GM23338 (cell line): ENCODE data around the gene PITPNC1. TPM values are rescaled to one million over a fixed set of nuclear protein-coding genes. Genes with fewer than 3 reads are reported as not detected.

Source experiments
- ATAC-seq: fragments of 200-7000 bp; cut with Tn5 transposase; 3 replicates; pipeline ENCODE4 v1.9.1; 2020
- DNase-seq: peaks from one replicate; pipeline ENCODE4 v3.0.0-alpha.2; 2015; ENCODE audit warnings: low spot score
- H2AFZ ChIP-seq: fragments of 200-600 bp; sonication (generic); 2 replicates; pipeline ENCODE4 v1.8.0; 2016; ENCODE audit warnings: antibody characterized with exemption, mild to moderate bottlenecking, moderate library complexity
- H3F3A ChIP-seq: fragments of 200-600 bp; sonication (generic); replicated peaks from 2 replicates; pipeline ENCODE4 v1.8.0; 2017; ENCODE audit warnings: antibody characterized with exemption, mixed run types, low read depth
- H3K27ac ChIP-seq: fragments of 200-600 bp; sonication (generic); 2 replicates; pipeline ENCODE4 v1.6.1; 2016; ENCODE audit warnings: low read depth
- H3K27me3 ChIP-seq: fragments of 200-600 bp; sonication (generic); 2 replicates; pipeline ENCODE4 v1.8.0; 2016; ENCODE audit warnings: mild to moderate bottlenecking, mixed run types, moderate library complexity; ENCODE audit not compliant: insufficient read depth
- H3K36me3 ChIP-seq: fragments of 200-600 bp; sonication (generic); 2 replicates; pipeline ENCODE4 v1.8.0; 2016; ENCODE audit warnings: mild to moderate bottlenecking; ENCODE audit not compliant: insufficient read depth
- H3K4me1 ChIP-seq: fragments of 200-600 bp; sonication (generic); 2 replicates; pipeline ENCODE4 v1.8.0; 2016; ENCODE audit warnings: mild to moderate bottlenecking, moderate library complexity; ENCODE audit not compliant: insufficient read depth
- H3K4me2 ChIP-seq: fragments of 200-600 bp; sonication (generic); 2 replicates; pipeline ENCODE4 v1.7.1; 2017; ENCODE audit warnings: mixed run types
- H3K4me3 ChIP-seq: fragments of 200-600 bp; sonication (generic); 2 replicates; pipeline ENCODE4 v1.6.1; 2016; ENCODE audit warnings: mixed run types
- H3K79me2 ChIP-seq: fragments of 200-600 bp; sonication (generic); replicated peaks from 2 replicates; pipeline ENCODE4 v1.8.0; 2017; ENCODE audit warnings: mild to moderate bottlenecking; ENCODE audit not compliant: insufficient read depth
- H3K9me2 ChIP-seq: fragments of 200-600 bp; sonication (generic); 2 replicates; pipeline ENCODE4 v1.8.0; 2017; ENCODE audit not compliant: insufficient read depth
- H4K20me1 ChIP-seq: fragments of 200-600 bp; sonication (generic); replicated peaks from 2 replicates; pipeline ENCODE4 v1.8.0; 2017; ENCODE audit warnings: mild to moderate bottlenecking; ENCODE audit not compliant: insufficient read depth
- H3K27ac Mint-ChIP-seq: 2 replicates; pipeline ENCODE4 v1.8.0; 2020; ENCODE audit warnings: inconsistent platforms, mild to moderate bottlenecking, moderate library complexity, mixed read lengths
- H3K27me3 Mint-ChIP-seq: 3 replicates; pipeline ENCODE4 v1.8.0; 2022; ENCODE audit warnings: low read depth, mild to moderate bottlenecking, moderate library complexity, mixed read lengths, inconsistent platforms; ENCODE audit not compliant: insufficient read depth, poor library complexity
- H3K36me3 Mint-ChIP-seq: 3 replicates; pipeline ENCODE4 v1.8.0; 2021; ENCODE audit warnings: low read depth, mild to moderate bottlenecking, inconsistent platforms, moderate library complexity, mixed read lengths
- H3K4me1 Mint-ChIP-seq: 3 replicates; pipeline ENCODE4 v1.8.0; 2020; ENCODE audit warnings: mild to moderate bottlenecking, inconsistent platforms, mixed read lengths
- H3K4me3 Mint-ChIP-seq: 3 replicates; pipeline ENCODE4 v1.8.0; 2021; ENCODE audit warnings: moderate library complexity, mild to moderate bottlenecking, inconsistent platforms, mixed read lengths
- H3K9me3 Mint-ChIP-seq: 3 replicates; pipeline ENCODE4 v1.8.0; 2020; ENCODE audit warnings: moderate library complexity, mild to moderate bottlenecking, inconsistent platforms, mixed read lengths
- CREB1 ChIP-seq: fragments of 250-450 bp; sonication (Bioruptor Pico); IDR thresholded peaks from 2 replicates; pipeline ENCODE4 v1.5.0; 2020; ENCODE audit warnings: low read depth, mild to moderate bottlenecking, moderate library complexity
- ETS1 ChIP-seq: IDR thresholded peaks from 2 replicates; pipeline ENCODE4 v1.6.1; 2016; ENCODE audit warnings: antibody characterized with exemption
- EZH2 ChIP-seq: fragments of 200-600 bp; sonication (generic); IDR thresholded peaks from one replicate; pipeline ENCODE4 v1.8.0; 2017; ENCODE audit warnings: antibody characterized with exemption, mild to moderate bottlenecking, low read depth; ENCODE audit not compliant: unreplicated experiment
- EZH2phosphoT487 ChIP-seq: fragments of 200-600 bp; sonication (generic); IDR thresholded peaks from one replicate; pipeline ENCODE4 v1.8.1; 2018; ENCODE audit warnings: antibody characterized with exemption; ENCODE audit not compliant: unreplicated experiment
- JUNB ChIP-seq: IDR thresholded peaks from one replicate; pipeline ENCODE4 v1.6.1; 2016; ENCODE audit warnings: antibody characterized with exemption; ENCODE audit not compliant: unreplicated experiment
- NANOG ChIP-seq: IDR thresholded peaks from 2 replicates; pipeline ENCODE4 v1.6.1; 2016; ENCODE audit warnings: antibody characterized with exemption, borderline replicate concordance
- POLR2AphosphoS5 ChIP-seq: IDR thresholded peaks from 2 replicates; pipeline ENCODE4 v1.6.1; 2016; ENCODE audit warnings: antibody characterized with exemption, low read depth
- REST ChIP-seq: IDR thresholded peaks from one replicate; pipeline ENCODE4 v1.6.1; 2018; ENCODE audit warnings: antibody characterized with exemption; ENCODE audit not compliant: unreplicated experiment
- STAT1 ChIP-seq: IDR thresholded peaks from one replicate; pipeline ENCODE4 v1.6.1; 2016; ENCODE audit warnings: antibody characterized with exemption; ENCODE audit not compliant: unreplicated experiment
- ZNF114 ChIP-seq: fragments of 250-450 bp; sonication (Bioruptor Pico); IDR thresholded peaks from 2 replicates; pipeline ENCODE4 v1.5.0; 2020; ENCODE audit warnings: mild to moderate bottlenecking, moderate library complexity
- ZNF331 ChIP-seq: fragments of 250-450 bp; sonication (Bioruptor Pico); IDR thresholded peaks from 2 replicates; pipeline ENCODE4 v1.5.0; 2020; ENCODE audit warnings: low read depth, mild to moderate bottlenecking, moderate library complexity
- polyA plus RNA-seq: library from polyadenylated mRNA; unstranded; fragments of >200 nt; fragmentation: Nextera tagmentation; extraction: Ambion mirVana; gene quantifications from 2 replicates; pipeline ENCODE4 v1.2.1, GENCODE V29; 2016
- total RNA-seq: library from RNA; depleted of rRNA; stranded (reverse); fragments of >200 nt; shearing (Covaris generic); gene quantifications from 2 replicates; pipeline ENCODE4 v1.2.3, GENCODE V29; 2014
- TF ChIP-seq, protein P1 (sequence below), 2 experiments: fragments of 200-600 bp in 1 of 2; sonication (generic) in 1 of 2; conservative IDR thresholded peaks; 2 replicates each; pipeline versions ENCODE4 v1.5.1 to v1.6.1; 2016 to 2017; ENCODE audit warnings: antibody characterized with exemption in 2 of 2, low read depth in 2 of 2, mild to moderate bottlenecking in 2 of 2, moderate library complexity in 1 of 2
- TF ChIP-seq, protein P2 (sequence below): fragments of 250-450 bp; sonication (Bioruptor Pico); IDR thresholded peaks from 2 replicates; pipeline ENCODE4 v1.5.0; 2020; ENCODE audit warnings: mild to moderate bottlenecking, moderate library complexity

Gene PITPNC1
- total and polyA plus RNA-seq, 2 experiments from 2014 or later = 23.0 to 32.6 TPM

DNA sequence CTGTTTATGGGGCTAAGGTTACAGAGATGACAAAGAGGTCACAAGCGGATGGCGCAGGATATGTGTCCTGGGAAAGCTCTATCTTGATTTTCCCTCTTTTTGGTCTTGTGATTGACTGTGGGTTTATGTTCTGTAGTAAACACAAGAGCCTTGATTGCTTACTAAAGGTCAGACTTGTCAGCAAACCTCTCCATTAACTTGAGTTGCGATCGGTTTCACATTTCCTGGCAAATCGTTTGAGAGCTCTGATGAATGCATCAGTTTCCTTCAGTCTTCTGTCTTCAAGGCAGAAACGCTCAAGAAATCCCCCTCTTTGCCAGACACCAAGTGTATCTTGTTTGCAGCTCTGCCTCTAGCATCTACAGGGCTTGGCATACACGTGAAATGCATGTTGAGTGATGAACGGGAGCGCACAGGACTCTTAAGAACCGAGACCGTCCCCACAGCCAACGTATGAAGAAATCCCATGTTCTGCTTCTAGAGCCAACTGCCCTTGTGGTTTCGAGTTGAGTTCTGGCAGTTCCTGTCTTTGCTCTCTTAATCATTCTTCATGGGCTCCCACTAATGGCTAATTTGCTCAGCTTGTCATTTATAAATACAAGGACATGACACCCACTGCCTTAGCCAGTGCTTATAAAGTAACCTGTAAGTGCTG is 143.3 kb downstream of the PITPNC1 start:
- H3K27ac Mint-ChIP-seq = no peak overlapping the region
- no peak for DNase-seq
- TF ChIP-seq, protein P1, sequence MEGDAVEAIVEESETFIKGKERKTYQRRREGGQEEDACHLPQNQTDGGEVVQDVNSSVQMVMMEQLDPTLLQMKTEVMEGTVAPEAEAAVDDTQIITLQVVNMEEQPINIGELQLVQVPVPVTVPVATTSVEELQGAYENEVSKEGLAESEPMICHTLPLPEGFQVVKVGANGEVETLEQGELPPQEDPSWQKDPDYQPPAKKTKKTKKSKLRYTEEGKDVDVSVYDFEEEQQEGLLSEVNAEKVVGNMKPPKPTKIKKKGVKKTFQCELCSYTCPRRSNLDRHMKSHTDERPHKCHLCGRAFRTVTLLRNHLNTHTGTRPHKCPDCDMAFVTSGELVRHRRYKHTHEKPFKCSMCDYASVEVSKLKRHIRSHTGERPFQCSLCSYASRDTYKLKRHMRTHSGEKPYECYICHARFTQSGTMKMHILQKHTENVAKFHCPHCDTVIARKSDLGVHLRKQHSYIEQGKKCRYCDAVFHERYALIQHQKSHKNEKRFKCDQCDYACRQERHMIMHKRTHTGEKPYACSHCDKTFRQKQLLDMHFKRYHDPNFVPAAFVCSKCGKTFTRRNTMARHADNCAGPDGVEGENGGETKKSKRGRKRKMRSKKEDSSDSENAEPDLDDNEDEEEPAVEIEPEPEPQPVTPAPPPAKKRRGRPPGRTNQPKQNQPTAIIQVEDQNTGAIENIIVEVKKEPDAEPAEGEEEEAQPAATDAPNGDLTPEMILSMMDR (conservative IDR thresholded peaks at IDR 0.05; ENCODE audit: low read depth in 2 of 2) = no peak
- no peak for TF ChIP-seq NANOG
- no peak for TF ChIP-seq ETS1
- TF ChIP-seq CREB1 (CRISPR knock-in tag) = no peak
- TF ChIP-seq STAT1 = no peak
- TF ChIP-seq EZH2phosphoT487 = no peak
- TF ChIP-seq REST = no peak
- TF ChIP-seq POLR2AphosphoS5 = no peak
- TF ChIP-seq ZNF331 (CRISPR knock-in tag) = no peak
- TF ChIP-seq, protein P2, sequence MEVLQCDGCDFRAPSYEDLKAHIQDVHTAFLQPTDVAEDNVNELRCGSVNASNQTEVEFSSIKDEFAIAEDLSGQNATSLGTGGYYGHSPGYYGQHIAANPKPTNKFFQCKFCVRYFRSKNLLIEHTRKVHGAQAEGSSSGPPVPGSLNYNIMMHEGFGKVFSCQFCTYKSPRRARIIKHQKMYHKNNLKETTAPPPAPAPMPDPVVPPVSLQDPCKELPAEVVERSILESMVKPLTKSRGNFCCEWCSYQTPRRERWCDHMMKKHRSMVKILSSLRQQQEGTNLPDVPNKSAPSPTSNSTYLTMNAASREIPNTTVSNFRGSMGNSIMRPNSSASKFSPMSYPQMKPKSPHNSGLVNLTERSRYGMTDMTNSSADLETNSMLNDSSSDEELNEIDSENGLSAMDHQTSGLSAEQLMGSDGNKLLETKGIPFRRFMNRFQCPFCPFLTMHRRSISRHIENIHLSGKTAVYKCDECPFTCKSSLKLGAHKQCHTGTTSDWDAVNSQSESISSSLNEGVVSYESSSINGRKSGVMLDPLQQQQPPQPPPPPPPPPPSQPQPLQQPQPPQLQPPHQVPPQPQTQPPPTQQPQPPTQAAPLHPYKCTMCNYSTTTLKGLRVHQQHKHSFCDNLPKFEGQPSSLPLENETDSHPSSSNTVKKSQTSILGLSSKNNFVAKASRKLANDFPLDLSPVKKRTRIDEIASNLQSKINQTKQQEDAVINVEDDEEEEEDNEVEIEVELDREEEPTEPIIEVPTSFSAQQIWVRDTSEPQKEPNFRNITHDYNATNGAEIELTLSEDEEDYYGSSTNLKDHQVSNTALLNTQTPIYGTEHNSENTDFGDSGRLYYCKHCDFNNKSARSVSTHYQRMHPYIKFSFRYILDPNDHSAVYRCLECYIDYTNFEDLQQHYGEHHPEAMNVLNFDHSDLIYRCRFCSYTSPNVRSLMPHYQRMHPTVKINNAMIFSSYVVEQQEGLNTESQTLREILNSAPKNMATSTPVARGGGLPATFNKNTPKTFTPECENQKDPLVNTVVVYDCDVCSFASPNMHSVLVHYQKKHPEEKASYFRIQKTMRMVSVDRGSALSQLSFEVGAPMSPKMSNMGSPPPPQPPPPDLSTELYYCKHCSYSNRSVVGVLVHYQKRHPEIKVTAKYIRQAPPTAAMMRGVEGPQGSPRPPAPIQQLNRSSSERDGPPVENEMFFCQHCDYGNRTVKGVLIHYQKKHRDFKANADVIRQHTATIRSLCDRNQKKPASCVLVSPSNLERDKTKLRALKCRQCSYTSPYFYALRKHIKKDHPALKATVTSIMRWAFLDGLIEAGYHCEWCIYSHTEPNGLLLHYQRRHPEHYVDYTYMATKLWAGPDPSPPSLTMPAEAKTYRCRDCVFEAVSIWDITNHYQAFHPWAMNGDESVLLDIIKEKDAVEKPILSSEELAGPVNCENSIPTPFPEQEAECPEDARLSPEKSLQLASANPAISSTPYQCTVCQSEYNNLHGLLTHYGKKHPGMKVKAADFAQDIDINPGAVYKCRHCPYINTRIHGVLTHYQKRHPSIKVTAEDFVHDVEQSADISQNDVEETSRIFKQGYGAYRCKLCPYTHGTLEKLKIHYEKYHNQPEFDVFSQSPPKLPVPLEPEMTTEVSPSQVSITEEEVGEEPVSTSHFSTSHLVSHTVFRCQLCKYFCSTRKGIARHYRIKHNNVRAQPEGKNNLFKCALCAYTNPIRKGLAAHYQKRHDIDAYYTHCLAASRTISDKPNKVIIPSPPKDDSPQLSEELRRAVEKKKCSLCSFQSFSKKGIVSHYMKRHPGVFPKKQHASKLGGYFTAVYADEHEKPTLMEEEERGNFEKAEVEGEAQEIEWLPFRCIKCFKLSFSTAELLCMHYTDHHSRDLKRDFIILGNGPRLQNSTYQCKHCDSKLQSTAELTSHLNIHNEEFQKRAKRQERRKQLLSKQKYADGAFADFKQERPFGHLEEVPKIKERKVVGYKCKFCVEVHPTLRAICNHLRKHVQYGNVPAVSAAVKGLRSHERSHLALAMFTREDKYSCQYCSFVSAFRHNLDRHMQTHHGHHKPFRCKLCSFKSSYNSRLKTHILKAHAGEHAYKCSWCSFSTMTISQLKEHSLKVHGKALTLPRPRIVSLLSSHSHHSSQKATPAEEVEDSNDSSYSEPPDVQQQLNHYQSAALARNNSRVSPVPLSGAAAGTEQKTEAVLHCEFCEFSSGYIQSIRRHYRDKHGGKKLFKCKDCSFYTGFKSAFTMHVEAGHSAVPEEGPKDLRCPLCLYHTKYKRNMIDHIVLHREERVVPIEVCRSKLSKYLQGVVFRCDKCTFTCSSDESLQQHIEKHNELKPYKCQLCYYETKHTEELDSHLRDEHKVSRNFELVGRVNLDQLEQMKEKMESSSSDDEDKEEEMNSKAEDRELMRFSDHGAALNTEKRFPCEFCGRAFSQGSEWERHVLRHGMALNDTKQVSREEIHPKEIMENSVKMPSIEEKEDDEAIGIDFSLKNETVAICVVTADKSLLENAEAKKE (CRISPR knock-in tag) = no peak
- TF ChIP-seq ZNF114 (CRISPR knock-in tag) = no peak
- no peak for TF ChIP-seq JUNB
- no peak for TF ChIP-seq EZH2

More for the DNA sequence above, 143.3 kb downstream of the PITPNC1 start:
- Histone ChIP-seq H2AFZ (no peak overlapping the region), H3K27ac (peak overlapping the region; percentile 81), H3K79me2 (peaks cover 74% of the 10 kb centered on the region), H3F3A (peaks cover 12% of the 10 kb centered on the region), H3K4me2 (peak overlapping the region; percentile 62), H4K20me1 (peaks cover 10% of the 10 kb centered on the region; the same call in 1 of the 2 replicates), H3K9me2 (no peaks in the 10 kb centered on the region), H3K36me3 (no peaks in the 10 kb centered on the region), H3K27me3 (no peaks in the 10 kb centered on the region), H3K4me1 (peaks cover 44% of the 10 kb centered on the region), H3K4me3 (no peak overlapping the region; the same call in 1 of the 2 replicates)
- H3K4me3 Mint-ChIP-seq = no peak overlapping the region
- peaks cover 11% of the 10 kb centered on the region for H3K36me3 Mint-ChIP-seq
- H3K9me3 Mint-ChIP-seq = peaks cover 7% of the 10 kb centered on the region; the same call in 2 of the 3 replicates
- peaks cover 53% of the 10 kb centered on the region for H3K4me1 Mint-ChIP-seq
- ATAC-seq = no peak
- peaks cover 6% of the 10 kb centered on the region for H3K27me3 Mint-ChIP-seq
